ENCODE measurements around the gene ZCCHC9.

The ZCCHC9 gene

GRCh38 chr5:81310402-81311063 is 9.1 kb downstream of the ZCCHC9 start:
- H3K4me3 Mint-ChIP-seq, result no peak overlapping the region
- TF ChIP-seq CTCF (IDR thresholded peaks at IDR 0.05), result no peak
- no peaks in the 10 kb centered on the region for H3K27me3 Mint-ChIP-seq (ENCODE audit: low read depth, poor library complexity)
- DNase-seq, result no peak
- peaks cover 17% of the 10 kb centered on the region for H3K36me3 Mint-ChIP-seq (ENCODE audit: low read depth)
- H3K4me1 Mint-ChIP-seq, result no peaks in the 10 kb centered on the region
- no peaks in the 10 kb centered on the region for H3K9me3 Mint-ChIP-seq
- H3K27ac Mint-ChIP-seq, result no peak overlapping the region

GRCh38 chr5:81313278-81313677 is 11.9 kb downstream of the ZCCHC9 start:
- H3K4me3 Mint-ChIP-seq, result no peak overlapping the region
- H3K27ac Mint-ChIP-seq, result no peak overlapping the region
- no peak for TF ChIP-seq CTCF (IDR thresholded peaks at IDR 0.05)
- no peaks in the 10 kb centered on the region for H3K4me1 Mint-ChIP-seq
- DNase-seq, result no peak
- H3K27me3 Mint-ChIP-seq (ENCODE audit: low read depth, poor library complexity), result no peaks in the 10 kb centered on the region
- no peaks in the 10 kb centered on the region for H3K9me3 Mint-ChIP-seq
- peaks cover 17% of the 10 kb centered on the region for H3K36me3 Mint-ChIP-seq (ENCODE audit: low read depth)

- no peak for DNase-seq
- H3K4me1 Mint-ChIP-seq, result no peaks in the 10 kb centered on the region
- peaks cover 13% of the 10 kb centered on the region for H3K36me3 Mint-ChIP-seq (ENCODE audit: low read depth)
- H3K9me3 Mint-ChIP-seq, result no peaks in the 10 kb centered on the region
- H3K27me3 Mint-ChIP-seq (ENCODE audit: low read depth, poor library complexity), result no peaks in the 10 kb centered on the region
- no peak for TF ChIP-seq CTCF (IDR thresholded peaks at IDR 0.05)
- H3K4me3 Mint-ChIP-seq, result no peak overlapping the region
- H3K27ac Mint-ChIP-seq, result no peak overlapping the region
These were observed 12.3 kb downstream of the ZCCHC9 start for GRCh38 chr5:81313686-81314085.

GRCh38 chr5:81314581-81314980 is 13.2 kb downstream of the ZCCHC9 start:
- Mint-ChIP-seq H3K4me3 (no peak overlapping the region), H3K4me1 (no peaks in the 10 kb centered on the region), H3K27me3 (ENCODE audit: low read depth, poor library complexity) (no peaks in the 10 kb centered on the region), H3K9me3 (no peaks in the 10 kb centered on the region), H3K36me3 (ENCODE audit: low read depth) (peaks cover 6% of the 10 kb centered on the region), H3K27ac (no peak overlapping the region)
- no peak for TF ChIP-seq CTCF (IDR thresholded peaks at IDR 0.05)
- DNase-seq, result no peak

GRCh38 chr5:81315336-81315735 is 13.9 kb downstream of the ZCCHC9 start:
- TF ChIP-seq CTCF (IDR thresholded peaks at IDR 0.05), result no peak
- no peak for DNase-seq
- H3K4me3 Mint-ChIP-seq, result no peak overlapping the region
- H3K4me1 Mint-ChIP-seq, result no peaks in the 10 kb centered on the region
- no peaks in the 10 kb centered on the region for H3K9me3 Mint-ChIP-seq
- peaks cover 6% of the 10 kb centered on the region for H3K36me3 Mint-ChIP-seq (ENCODE audit: low read depth)
- no peak overlapping the region for H3K27ac Mint-ChIP-seq
- no peaks in the 10 kb centered on the region for H3K27me3 Mint-ChIP-seq (ENCODE audit: low read depth, poor library complexity)

- no peaks in the 10 kb centered on the region for H3K27me3 Mint-ChIP-seq (ENCODE audit: low read depth, poor library complexity)
- no peak overlapping the region for H3K4me3 Mint-ChIP-seq
- H3K36me3 Mint-ChIP-seq (ENCODE audit: low read depth), result peaks cover 6% of the 10 kb centered on the region
- TF ChIP-seq CTCF (IDR thresholded peaks at IDR 0.05), result no peak
- no peaks in the 10 kb centered on the region for H3K9me3 Mint-ChIP-seq
- no peaks in the 10 kb centered on the region for H3K4me1 Mint-ChIP-seq
- H3K27ac Mint-ChIP-seq, result no peak overlapping the region
- DNase-seq, result no peak
These were observed 14.4 kb downstream of the ZCCHC9 start for GRCh38 chr5:81315830-81316229.
